Loucy (cell line): Measurements from ENCODE around the gene GUCY1A2.

Source experiments
- H2AFZ ChIP-seq: fragments of 200-600 bp; sonication (generic); 2 replicates; pipeline ENCODE4 v1.6.0; 2016; ENCODE audit warnings: antibody characterized with exemption, mild to moderate bottlenecking, low read length, moderate library complexity
- H3F3A ChIP-seq: fragments of 200-600 bp; 2 replicates; pipeline ENCODE4 v1.6.0; 2016; ENCODE audit warnings: antibody characterized with exemption, low read depth, mild to moderate bottlenecking
- H3K27me3 ChIP-seq: fragments of 200-600 bp; sonication (generic); 2 replicates; pipeline ENCODE4 v1.6.1; 2014; ENCODE audit warnings: low read length, mild to moderate bottlenecking; ENCODE audit not compliant: insufficient read depth, poor library complexity, severe bottlenecking
- H3K36me3 ChIP-seq: fragments of 200-600 bp; sonication (generic); 2 replicates; pipeline ENCODE4 v1.6.1; 2016; ENCODE audit warnings: low read length; ENCODE audit not compliant: insufficient read depth
- H3K4me1 ChIP-seq: fragments of 200-600 bp; sonication (generic); 2 replicates; pipeline ENCODE4 v1.5.1; 2014; ENCODE audit warnings: low read length, mild to moderate bottlenecking; ENCODE audit not compliant: insufficient read depth, poor library complexity, severe bottlenecking
- H3K4me2 ChIP-seq: fragments of 200-600 bp; sonication (generic); 2 replicates; pipeline ENCODE4 v1.6.0; 2014; ENCODE audit warnings: antibody characterized with exemption, low read length, low read depth, mild to moderate bottlenecking; ENCODE audit not compliant: poor library complexity, severe bottlenecking
- H3K4me3 ChIP-seq: fragments of 200-600 bp; sonication (generic); 2 replicates; pipeline ENCODE4 v1.5.1; 2014; ENCODE audit warnings: low read length, mild to moderate bottlenecking, mixed read lengths; ENCODE audit not compliant: poor library complexity, severe bottlenecking
- H3K79me2 ChIP-seq: fragments of 200-600 bp; sonication (generic); 2 replicates; pipeline ENCODE4 v1.6.1; 2014; ENCODE audit warnings: low read length; ENCODE audit not compliant: insufficient read depth
- H3K9ac ChIP-seq: fragments of 200-600 bp; sonication (generic); 2 replicates; pipeline ENCODE4 v1.6.0; 2014; ENCODE audit warnings: mild to moderate bottlenecking, low read depth, low read length, moderate library complexity; ENCODE audit not compliant: poor library complexity, severe bottlenecking
- H3K9me2 ChIP-seq: fragments of 200-600 bp; sonication (generic); replicated peaks from 2 replicates; pipeline ENCODE4 v1.6.1; 2016; ENCODE audit warnings: low read depth, low read length, mixed read lengths
- H3K9me3 ChIP-seq: fragments of 200-600 bp; sonication (generic); 2 replicates; pipeline ENCODE4 v1.6.1; 2014; ENCODE audit warnings: mild to moderate bottlenecking, antibody characterized with exemption, low read length, low read depth; ENCODE audit not compliant: insufficient read depth
- H4K20me1 ChIP-seq: fragments of 200-600 bp; sonication (generic); 2 replicates; pipeline ENCODE4 v1.6.0; 2014; ENCODE audit warnings: antibody characterized with exemption, low read length, mild to moderate bottlenecking; ENCODE audit not compliant: insufficient read depth, poor library complexity, severe bottlenecking
- CTCF ChIP-seq: fragments of 200-600 bp; sonication (generic); conservative IDR thresholded peaks from 2 replicates; pipeline ENCODE4 v1.5.1; 2014; ENCODE audit warnings: mild to moderate bottlenecking, antibody characterized with exemption, low read length
- EZH2phosphoT487 ChIP-seq: fragments of 200-600 bp; IDR thresholded peaks from 2 replicates; pipeline ENCODE4 v1.6.1; 2018; ENCODE audit warnings: antibody characterized with exemption, mild to moderate bottlenecking, moderate library complexity, borderline replicate concordance

GUCY1A2 gene

GRCh38 chr11:106999196-106999595, 19.1 kb downstream of the GUCY1A2 start:
- Histone ChIP-seq H3K4me3 (no peak overlapping the region), H3K79me2 (no peaks in the 10 kb centered on the region), H3K27me3 (no peaks in the 10 kb centered on the region), H3K9ac (no peak overlapping the region), H3K36me3 (no peaks in the 10 kb centered on the region), H4K20me1 (no peaks in the 10 kb centered on the region), H3K4me2 (no peak overlapping the region), H3F3A (no peaks in the 10 kb centered on the region), H3K4me1 (no peaks in the 10 kb centered on the region), H3K9me3 (no peaks in the 10 kb centered on the region; the same call in 1 of the 2 replicates), H2AFZ (no peak overlapping the region), H3K9me2 (no peaks in the 10 kb centered on the region)
- TF ChIP-seq EZH2phosphoT487 (no peak), CTCF (no peak)

- H2AFZ ChIP-seq: no peak overlapping the region
Measured at GRCh38 chr11:106998916-106999188, 19.4 kb downstream of the GUCY1A2 start.

GRCh38 chr11:106998116-106998915, 20.0 kb downstream of the GUCY1A2 start:
- no peak overlapping the region for H2AFZ ChIP-seq
- no peaks in the 10 kb centered on the region for H3K36me3 ChIP-seq
- no peaks in the 10 kb centered on the region for H4K20me1 ChIP-seq
- no peaks in the 10 kb centered on the region for H3K4me1 ChIP-seq
- TF ChIP-seq EZH2phosphoT487 (no peak), CTCF (no peak)
- H3K4me2 ChIP-seq: no peak overlapping the region
- no peaks in the 10 kb centered on the region; the same call in 1 of the 2 replicates for H3K9me2 ChIP-seq
- H3K79me2 ChIP-seq: no peaks in the 10 kb centered on the region
- H3K27me3 ChIP-seq: no peaks in the 10 kb centered on the region
- no peak overlapping the region for H3K9ac ChIP-seq
- no peak overlapping the region for H3K4me3 ChIP-seq
- H3K9me3 ChIP-seq: no peaks in the 10 kb centered on the region; the same call in 1 of the 2 replicates
- H3F3A ChIP-seq: no peaks in the 10 kb centered on the region

More at GRCh38 chr11:106998916-106999188, 19.4 kb downstream of the GUCY1A2 start:
- no peak for TF ChIP-seq CTCF
- no peak for TF ChIP-seq EZH2phosphoT487
- H3K9me2 ChIP-seq: no peaks in the 10 kb centered on the region; the same call in 1 of the 2 replicates
- H3K4me3 ChIP-seq: no peak overlapping the region
- no peak overlapping the region for H3K4me2 ChIP-seq
- no peaks in the 10 kb centered on the region for H3K36me3 ChIP-seq
- no peaks in the 10 kb centered on the region for H3F3A ChIP-seq
- H3K9me3 ChIP-seq: no peaks in the 10 kb centered on the region; the same call in 1 of the 2 replicates
- no peaks in the 10 kb centered on the region for H3K79me2 ChIP-seq
- H3K27me3 ChIP-seq: no peaks in the 10 kb centered on the region
- no peak overlapping the region for H3K9ac ChIP-seq
- H3K4me1 ChIP-seq: no peaks in the 10 kb centered on the region
- no peaks in the 10 kb centered on the region for H4K20me1 ChIP-seq
